ENCODE data around the gene TFAP2C.

TFAP2C gene

GRCh38 chr20:56605261-56605996 is 23.7 kb upstream of the TFAP2C start:
- TF ChIP-seq TAF1 (IDR thresholded peaks at IDR 0.05; ENCODE audit: borderline replicate concordance, insufficient read depth, low read length) (no peak), POLR2AphosphoS5 (IDR thresholded peaks at IDR 0.05; ENCODE audit: low read depth, low read length) (no peak), FOXP2 (optimal IDR thresholded peaks at IDR 0.05; ENCODE audit: borderline replicate concordance, extremely low read depth, extremely low read length, insufficient read depth) (no peak), SIN3A (IDR thresholded peaks at IDR 0.05; ENCODE audit: borderline replicate concordance, insufficient read depth, low read length) (no peak), REST (IDR thresholded peaks at IDR 0.05; ENCODE audit: insufficient read depth in 1 of 2, low read depth in 2 of 2, low read length in 2 of 2) (no peak)

- TF ChIP-seq TAF1 (IDR thresholded peaks at IDR 0.05; ENCODE audit: borderline replicate concordance, insufficient read depth, low read length) = no peak
- TF ChIP-seq SIN3A (IDR thresholded peaks at IDR 0.05; ENCODE audit: borderline replicate concordance, insufficient read depth, low read length) = no peak
- TF ChIP-seq FOXP2 (optimal IDR thresholded peaks at IDR 0.05; ENCODE audit: borderline replicate concordance, extremely low read depth, extremely low read length, insufficient read depth) = no peak
These were observed 22.7 kb upstream of the TFAP2C start for GRCh38 chr20:56606174-56606945.

DNA sequence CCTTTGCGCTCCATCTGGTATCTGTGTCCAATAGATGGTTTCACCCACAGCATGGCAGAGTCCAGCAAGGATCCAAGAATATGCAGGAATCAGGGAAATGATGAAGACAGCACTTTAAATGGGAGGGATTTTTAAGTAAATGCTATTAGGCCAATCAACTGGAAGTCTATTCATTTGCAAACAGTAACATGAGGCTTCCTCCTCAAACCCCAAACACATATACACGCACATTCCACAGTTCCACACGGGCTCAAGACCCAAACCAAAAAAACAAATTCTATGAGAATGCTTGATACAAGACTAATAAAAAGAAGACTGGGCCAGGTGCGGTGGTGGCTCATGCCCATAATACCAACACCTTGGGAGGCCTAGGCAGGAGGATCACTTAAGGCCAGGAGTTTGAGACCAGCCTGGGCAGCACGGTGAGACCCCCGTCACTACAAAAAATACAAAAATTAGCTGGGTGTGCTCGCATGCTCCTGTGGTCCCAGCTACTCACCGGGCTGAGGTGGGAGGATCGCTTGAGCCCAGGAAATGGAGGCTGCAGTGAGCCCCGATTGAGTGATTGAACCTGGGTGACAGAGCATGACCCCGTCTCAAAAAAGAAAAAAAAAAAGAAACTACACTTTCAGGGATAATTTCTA is 21.9 kb upstream of the TFAP2C start:
- TF ChIP-seq REST (IDR thresholded peaks at IDR 0.05; ENCODE audit: insufficient read depth in 1 of 2, low read depth in 2 of 2, low read length in 2 of 2) = no peak
- TF ChIP-seq TAF1 (IDR thresholded peaks at IDR 0.05; ENCODE audit: borderline replicate concordance, insufficient read depth, low read length) = no peak
- no peak for TF ChIP-seq FOXP2 (optimal IDR thresholded peaks at IDR 0.05; ENCODE audit: borderline replicate concordance, extremely low read depth, extremely low read length, insufficient read depth)
- TF ChIP-seq POLR2AphosphoS5 (IDR thresholded peaks at IDR 0.05; ENCODE audit: low read depth, low read length) = no peak
- TF ChIP-seq SIN3A (IDR thresholded peaks at IDR 0.05; ENCODE audit: borderline replicate concordance, insufficient read depth, low read length) = no peak

GRCh38 chr20:56608376-56608775 is 20.7 kb upstream of the TFAP2C start:
- no peak for TF ChIP-seq FOXP2 (optimal IDR thresholded peaks at IDR 0.05; ENCODE audit: borderline replicate concordance, extremely low read depth, extremely low read length, insufficient read depth)
- no peak for TF ChIP-seq POLR2AphosphoS5 (IDR thresholded peaks at IDR 0.05; ENCODE audit: low read depth, low read length)
- TF ChIP-seq REST (IDR thresholded peaks at IDR 0.05; ENCODE audit: insufficient read depth in 1 of 2, low read depth in 2 of 2, low read length in 2 of 2) = no peak
- no peak for TF ChIP-seq SIN3A (IDR thresholded peaks at IDR 0.05; ENCODE audit: borderline replicate concordance, insufficient read depth, low read length)
- TF ChIP-seq TAF1 (IDR thresholded peaks at IDR 0.05; ENCODE audit: borderline replicate concordance, insufficient read depth, low read length) = no peak

DNA sequence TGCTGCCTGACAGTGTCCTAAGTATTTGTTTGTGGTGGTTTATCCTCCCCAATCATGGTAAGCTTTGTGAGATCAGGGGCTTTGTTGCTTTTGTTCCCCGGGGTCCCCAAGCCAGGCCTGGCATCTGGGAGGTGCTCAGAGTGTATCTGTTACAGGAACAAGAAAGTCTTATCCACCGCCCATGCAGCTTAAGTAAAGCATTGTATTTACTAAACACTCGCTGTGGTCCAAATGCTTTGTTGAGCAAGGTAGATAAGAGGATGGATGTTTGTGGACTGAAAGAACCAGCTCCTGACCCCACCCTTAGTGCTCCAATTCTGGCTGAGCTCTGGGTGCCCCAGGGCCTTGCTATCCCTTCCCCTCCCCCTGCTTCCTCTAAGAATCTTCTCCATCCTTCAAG is 19.8 kb upstream of the TFAP2C start:
- no peak for TF ChIP-seq SIN3A (IDR thresholded peaks at IDR 0.05; ENCODE audit: borderline replicate concordance, insufficient read depth, low read length)
- no peak for TF ChIP-seq REST (IDR thresholded peaks at IDR 0.05; ENCODE audit: insufficient read depth in 1 of 2, low read depth in 2 of 2, low read length in 2 of 2)
- no peak for TF ChIP-seq TAF1 (IDR thresholded peaks at IDR 0.05; ENCODE audit: borderline replicate concordance, insufficient read depth, low read length)
- no peak for TF ChIP-seq FOXP2 (optimal IDR thresholded peaks at IDR 0.05; ENCODE audit: borderline replicate concordance, extremely low read depth, extremely low read length, insufficient read depth)
- TF ChIP-seq POLR2AphosphoS5 (IDR thresholded peaks at IDR 0.05; ENCODE audit: low read depth, low read length) = no peak

Data from PFSK-1 (cell line).